Neural progenitor cell (in vitro differentiated cells): Measurements from ENCODE around the gene KCNMA1. TPM values are rescaled to one million over a fixed set of nuclear protein-coding genes. Genes with fewer than 3 reads are reported as not detected.

ENCODE experiments used
- DNase-seq: peaks from one replicate; pipeline ENCODE4 v3.0.0-alpha.2; 2016; ENCODE audit warnings: low spot score
- H2AFZ ChIP-seq: fragments of 200-600 bp; sonication (generic); replicated peaks from 2 replicates; pipeline ENCODE4 v1.6.1; 2016; ENCODE audit warnings: antibody characterized with exemption
- H3F3A ChIP-seq: fragments of 200-600 bp; sonication (generic); 2 replicates; pipeline ENCODE4 v1.6.1; 2016; ENCODE audit warnings: antibody characterized with exemption, low read depth
- H3K27ac ChIP-seq: fragments of 200-600 bp; sonication (generic); 2 replicates; pipeline ENCODE4 v1.5.1; 2016; ENCODE audit warnings: mild to moderate bottlenecking
- H3K27me3 ChIP-seq: fragments of 200-600 bp; sonication (generic); 2 replicates; pipeline ENCODE4 v1.6.1; 2016; ENCODE audit warnings: mild to moderate bottlenecking, moderate library complexity
- H3K36me3 ChIP-seq: fragments of 200-600 bp; sonication (generic); 2 replicates; pipeline ENCODE4 v1.5.1; 2016
- H3K4me1 ChIP-seq: fragments of 200-600 bp; sonication (generic); 2 replicates; pipeline ENCODE4 v1.6.1; 2016; ENCODE audit warnings: mixed run types
- H3K4me2 ChIP-seq: fragments of 200-600 bp; sonication (generic); 2 replicates; pipeline ENCODE4 v1.6.1; 2016
- H3K4me3 ChIP-seq: fragments of 200-600 bp; sonication (generic); 2 replicates; pipeline ENCODE4 v1.5.1; 2016
- H3K79me2 ChIP-seq: fragments of 200-600 bp; sonication (generic); 2 replicates; pipeline ENCODE4 v1.6.1; 2016; ENCODE audit warnings: low read depth
- H3K9ac ChIP-seq: fragments of 200-600 bp; sonication (generic); 2 replicates; pipeline ENCODE4 v1.6.1; 2016
- H3K9me3 ChIP-seq: fragments of 200-600 bp; sonication (generic); 2 replicates; pipeline ENCODE4 v1.5.1; 2016; ENCODE audit warnings: low read depth
- H4K20me1 ChIP-seq: fragments of 200-600 bp; sonication (generic); 2 replicates; pipeline ENCODE4 v1.6.1; 2016; ENCODE audit warnings: low read depth
- H3K27ac Mint-ChIP-seq: 3 replicates; pipeline ENCODE4 v1.8.0; 2021; ENCODE audit warnings: mixed read lengths
- H3K27me3 Mint-ChIP-seq: 2 replicates; pipeline ENCODE4 v1.8.0; 2022; ENCODE audit warnings: low read depth, mild to moderate bottlenecking, inconsistent platforms, moderate library complexity, mixed read lengths; ENCODE audit not compliant: insufficient read depth
- H3K36me3 Mint-ChIP-seq: 3 replicates; pipeline ENCODE4 v1.8.0; 2021; ENCODE audit warnings: mixed read lengths
- H3K4me1 Mint-ChIP-seq: 3 replicates; pipeline ENCODE4 v1.8.0; 2021; ENCODE audit warnings: mixed read lengths
- H3K4me3 Mint-ChIP-seq: 3 replicates; pipeline ENCODE4 v1.8.0; 2021; ENCODE audit warnings: mild to moderate bottlenecking, moderate library complexity, mixed read lengths
- H3K9me3 Mint-ChIP-seq: 3 replicates; pipeline ENCODE4 v1.8.0; 2020; ENCODE audit warnings: mixed read lengths
- EZH2 ChIP-seq: fragments of 200-600 bp; sonication (generic); IDR thresholded peaks from 2 replicates; pipeline ENCODE4 v1.6.1; 2017; ENCODE audit warnings: antibody characterized with exemption, mild to moderate bottlenecking, moderate library complexity
- EZH2phosphoT487 ChIP-seq: fragments of 200-600 bp; sonication (generic); IDR thresholded peaks from 2 replicates; pipeline ENCODE4 v1.6.1; 2017; ENCODE audit warnings: antibody characterized with exemption
- total RNA-seq: library from RNA; depleted of rRNA; stranded (reverse); fragments of >200 nt; gene quantifications from 2 replicates; pipeline ENCODE4 v1.2.3, GENCODE V29; 2015; ENCODE audit warnings: low replicate concordance
- TF ChIP-seq, protein P1 (sequence below): fragments of 200-600 bp; sonication (generic); IDR thresholded peaks from 2 replicates; pipeline ENCODE4 v1.5.1; 2017; ENCODE audit warnings: antibody characterized with exemption, mild to moderate bottlenecking

The KCNMA1 gene
- total RNA-seq, 1 donor from 2014 or later: 2.4 TPM

DNA sequence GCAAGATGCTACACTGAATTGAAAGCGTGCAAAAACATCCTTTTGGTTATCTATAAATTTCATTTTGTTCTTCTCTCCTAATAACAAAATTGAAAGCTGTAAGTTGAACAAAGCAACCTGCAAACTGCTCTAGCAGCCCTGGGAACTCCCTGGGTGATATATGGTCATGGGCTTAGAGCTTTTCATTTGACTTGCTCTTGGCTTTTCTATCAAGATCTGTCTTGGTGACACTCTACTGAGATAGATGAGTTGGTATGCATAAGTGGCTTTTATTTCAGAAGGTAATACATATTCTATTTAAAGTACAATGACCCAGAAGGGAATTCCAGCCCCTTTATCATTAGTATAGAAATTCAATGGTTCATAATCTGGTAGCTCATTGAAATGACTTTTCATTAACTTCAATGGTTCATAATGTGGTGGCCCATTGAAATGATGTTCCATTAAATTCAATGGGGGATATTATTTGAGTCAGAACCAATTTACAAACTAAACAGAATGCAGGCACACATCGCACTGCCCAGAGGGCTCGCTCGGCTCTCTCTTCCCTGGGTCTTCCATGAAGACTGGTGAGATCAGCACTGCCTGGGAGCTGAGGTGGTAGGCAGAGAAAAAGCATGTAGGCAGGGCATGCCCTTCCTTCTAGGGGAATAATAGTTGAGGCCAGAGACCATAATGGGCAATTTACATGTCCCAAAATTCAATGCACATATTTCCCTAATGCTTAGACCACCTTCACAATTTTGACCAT lies 10.1 kb upstream of the KCNMA1 start:
- Histone ChIP-seq H3K9me3 (peaks cover 6% of the 10 kb centered on the region), H3K4me2 (no peak overlapping the region), H4K20me1 (no peaks in the 10 kb centered on the region), H3K36me3 (no peaks in the 10 kb centered on the region), H3K4me3 (no peak overlapping the region), H2AFZ (no peak overlapping the region), H3K27me3 (no peaks in the 10 kb centered on the region), H3K27ac (no peak overlapping the region), H3F3A (peaks cover 19% of the 10 kb centered on the region), H3K4me1 (peaks cover 16% of the 10 kb centered on the region), H3K9ac (no peak overlapping the region), H3K79me2 (no peaks in the 10 kb centered on the region)
- no peaks in the 10 kb centered on the region for H3K36me3 Mint-ChIP-seq
- no peak overlapping the region for H3K4me3 Mint-ChIP-seq
- DNase-seq: no peak
- H3K4me1 Mint-ChIP-seq: peaks cover 11% of the 10 kb centered on the region
- H3K27ac Mint-ChIP-seq: no peak overlapping the region
- peaks cover 10% of the 10 kb centered on the region for H3K9me3 Mint-ChIP-seq
- TF ChIP-seq EZH2phosphoT487 (no peak), EZH2 (no peak)
- TF ChIP-seq, protein P1, sequence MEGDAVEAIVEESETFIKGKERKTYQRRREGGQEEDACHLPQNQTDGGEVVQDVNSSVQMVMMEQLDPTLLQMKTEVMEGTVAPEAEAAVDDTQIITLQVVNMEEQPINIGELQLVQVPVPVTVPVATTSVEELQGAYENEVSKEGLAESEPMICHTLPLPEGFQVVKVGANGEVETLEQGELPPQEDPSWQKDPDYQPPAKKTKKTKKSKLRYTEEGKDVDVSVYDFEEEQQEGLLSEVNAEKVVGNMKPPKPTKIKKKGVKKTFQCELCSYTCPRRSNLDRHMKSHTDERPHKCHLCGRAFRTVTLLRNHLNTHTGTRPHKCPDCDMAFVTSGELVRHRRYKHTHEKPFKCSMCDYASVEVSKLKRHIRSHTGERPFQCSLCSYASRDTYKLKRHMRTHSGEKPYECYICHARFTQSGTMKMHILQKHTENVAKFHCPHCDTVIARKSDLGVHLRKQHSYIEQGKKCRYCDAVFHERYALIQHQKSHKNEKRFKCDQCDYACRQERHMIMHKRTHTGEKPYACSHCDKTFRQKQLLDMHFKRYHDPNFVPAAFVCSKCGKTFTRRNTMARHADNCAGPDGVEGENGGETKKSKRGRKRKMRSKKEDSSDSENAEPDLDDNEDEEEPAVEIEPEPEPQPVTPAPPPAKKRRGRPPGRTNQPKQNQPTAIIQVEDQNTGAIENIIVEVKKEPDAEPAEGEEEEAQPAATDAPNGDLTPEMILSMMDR: no peak
- peaks cover 2% of the 10 kb centered on the region for H3K27me3 Mint-ChIP-seq

DNA sequence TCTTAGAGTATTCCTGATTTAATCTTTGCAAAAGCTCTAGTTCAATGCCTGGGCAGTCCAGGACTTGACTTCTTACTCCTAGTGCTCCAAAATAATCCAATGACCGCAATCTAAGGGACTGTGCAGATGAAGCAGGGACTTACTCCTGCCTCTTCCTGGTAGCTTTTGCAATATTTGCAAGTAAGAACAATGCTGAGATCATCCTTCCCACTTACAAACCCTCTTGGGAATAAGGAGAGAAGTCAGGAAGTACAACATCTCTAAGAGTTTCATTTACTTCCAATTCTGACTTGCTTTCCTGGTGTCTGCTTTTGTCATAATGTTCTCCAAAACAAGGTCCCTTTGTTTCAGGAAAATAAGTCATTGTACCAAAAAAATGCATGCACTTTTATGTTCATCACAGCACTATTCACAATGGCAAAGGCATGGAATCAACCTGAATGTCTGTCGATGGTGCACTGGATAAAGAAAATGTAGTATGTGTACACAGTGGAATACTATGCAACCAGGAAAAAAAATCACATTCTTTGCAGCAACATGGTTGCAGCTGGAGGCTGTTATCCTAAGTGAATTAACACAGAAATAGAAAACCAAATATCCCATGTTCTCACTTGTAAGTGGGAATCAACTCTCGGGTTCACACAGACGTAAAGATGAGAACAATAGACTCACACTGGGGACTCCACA lies 7.1 kb upstream of the KCNMA1 start:
- no peak overlapping the region for H3K4me3 ChIP-seq
- H3K9me3 Mint-ChIP-seq: peaks cover 3% of the 10 kb centered on the region

DNA sequence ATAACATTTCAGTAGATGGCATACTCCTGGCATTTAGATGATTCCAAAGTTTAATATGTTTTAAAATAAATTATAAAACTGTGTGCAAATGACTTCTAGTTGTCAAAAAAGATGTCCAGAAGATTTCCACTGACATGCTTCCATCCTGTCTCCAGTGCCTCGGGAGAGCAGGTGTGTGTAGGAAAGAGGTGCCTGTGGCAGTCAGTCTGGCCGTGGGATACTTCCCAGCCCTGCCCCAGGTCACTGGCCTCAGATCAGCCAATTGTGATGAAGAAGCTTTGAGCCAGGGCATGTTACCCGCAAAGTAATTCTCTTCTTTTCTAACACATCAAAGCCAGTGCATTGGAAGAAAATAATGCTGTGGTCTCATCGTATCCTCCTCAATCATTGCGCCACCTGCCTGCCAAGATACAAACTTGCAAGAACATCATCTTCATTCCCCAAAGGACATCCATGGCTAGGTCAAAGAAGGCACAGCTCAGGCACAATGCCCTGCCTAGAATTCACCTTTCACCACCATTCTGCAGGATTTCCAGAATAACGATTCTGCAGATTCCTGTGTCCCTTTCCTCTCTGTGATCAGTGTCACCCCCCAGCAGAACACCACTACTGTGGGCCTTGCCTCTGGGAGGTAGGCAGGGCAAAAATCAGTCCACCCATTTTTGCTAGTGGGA lies 6.3 kb upstream of the KCNMA1 start:
- H3K27me3 Mint-ChIP-seq: peaks cover 23% of the 10 kb centered on the region
- Histone ChIP-seq H2AFZ (no peak overlapping the region), H3F3A (peaks cover 7% of the 10 kb centered on the region), H3K4me3 (no peak overlapping the region), H4K20me1 (peaks cover 9% of the 10 kb centered on the region), H3K9ac (no peak overlapping the region), H3K79me2 (no peaks in the 10 kb centered on the region), H3K4me2 (no peak overlapping the region), H3K9me3 (peaks cover 6% of the 10 kb centered on the region), H3K4me1 (peaks cover 6% of the 10 kb centered on the region), H3K27ac (no peak overlapping the region), H3K36me3 (no peaks in the 10 kb centered on the region), H3K27me3 (peaks cover 28% of the 10 kb centered on the region)
- H3K4me3 Mint-ChIP-seq: no peak overlapping the region
- peaks cover 5% of the 10 kb centered on the region for H3K4me1 Mint-ChIP-seq
- no peaks in the 10 kb centered on the region for H3K36me3 Mint-ChIP-seq
- DNase-seq: peak; percentile 78
- TF ChIP-seq EZH2phosphoT487: no peak
- TF ChIP-seq, protein P1: peak; percentile 68
- peaks cover 3% of the 10 kb centered on the region for H3K9me3 Mint-ChIP-seq
- H3K27ac Mint-ChIP-seq: no peak overlapping the region

More for the DNA sequence above, 7.1 kb upstream of the KCNMA1 start:
- peaks cover 15% of the 10 kb centered on the region for H3F3A ChIP-seq
- Mint-ChIP-seq H3K27ac (no peak overlapping the region), H3K27me3 (peaks cover 17% of the 10 kb centered on the region), H3K36me3 (no peaks in the 10 kb centered on the region), H3K4me1 (peaks cover 7% of the 10 kb centered on the region), H3K4me3 (no peak overlapping the region)
- TF ChIP-seq EZH2phosphoT487: no peak
- TF ChIP-seq EZH2: no peak
- TF ChIP-seq, protein P1: no peak
- peaks cover 21% of the 10 kb centered on the region for H3K27me3 ChIP-seq
- no peak overlapping the region for H3K4me2 ChIP-seq
- H3K79me2 ChIP-seq: no peaks in the 10 kb centered on the region
- no peak overlapping the region for H3K9ac ChIP-seq
- DNase-seq: no peak
- peaks cover 6% of the 10 kb centered on the region for H3K9me3 ChIP-seq
- no peaks in the 10 kb centered on the region for H3K36me3 ChIP-seq
- no peak overlapping the region for H2AFZ ChIP-seq
- H3K27ac ChIP-seq: no peak overlapping the region
- H4K20me1 ChIP-seq: peaks cover under 1% of the 10 kb centered on the region
- H3K4me1 ChIP-seq: peaks cover 5% of the 10 kb centered on the region
